ENCODE measurements around the gene TMTC4. TPM values are rescaled to one million over a fixed set of nuclear protein-coding genes. Genes with fewer than 3 reads are reported as not detected.

Gene TMTC4
- polyA plus RNA-seq, 1 donor from 2014 or later: 123 TPM

GRCh38 chr13:100613031-100613430, 61.6 kb downstream of the TMTC4 start:
- TF ChIP-seq REST (IDR thresholded peaks at IDR 0.05; ENCODE audit: borderline replicate concordance): no peak
- TF ChIP-seq TAF1 (IDR thresholded peaks at IDR 0.05; ENCODE audit: low read depth): no peak
- no peak for TF ChIP-seq SMC3 (conservative IDR thresholded peaks at IDR 0.05; ENCODE audit: poor library complexity)
- no peak for TF ChIP-seq EP300 (conservative IDR thresholded peaks at IDR 0.05; ENCODE audit: poor library complexity, severe bottlenecking)
- TF ChIP-seq EZH2 (IDR thresholded peaks at IDR 0.05; ENCODE audit: borderline replicate concordance, insufficient read depth, low read length, poor library complexity, severe bottlenecking): no peak
- TF ChIP-seq MXI1 (conservative IDR thresholded peaks at IDR 0.05; ENCODE audit: poor library complexity, severe bottlenecking): no peak
- no peak for TF ChIP-seq RAD21 (conservative IDR thresholded peaks at IDR 0.05)
- TF ChIP-seq POLR2AphosphoS5 (IDR thresholded peaks at IDR 0.05): no peak
- TF ChIP-seq CTCF (IDR thresholded peaks at IDR 0.05; ENCODE audit: poor library complexity, severe bottlenecking): no peak
- H3K9me2 ChIP-seq (ENCODE audit: insufficient read depth, low read length): no peaks in the 10 kb centered on the region
- no peaks in the 10 kb centered on the region for H4K20me1 ChIP-seq (ENCODE audit: insufficient read depth)
- no peak overlapping the region for H3K4me2 ChIP-seq (ENCODE audit: low read length)
- no peaks in the 10 kb centered on the region for H3K36me3 ChIP-seq (ENCODE audit: insufficient read depth, low read length)
- H3K27ac ChIP-seq (ENCODE audit: low read length): no peak overlapping the region
- H3K27me3 ChIP-seq (ENCODE audit: insufficient read depth, low read depth, low read length): no peaks in the 10 kb centered on the region
- H3K79me2 ChIP-seq (replicated peaks; ENCODE audit: insufficient read depth, low read length): no peaks in the 10 kb centered on the region
- no peaks in the 10 kb centered on the region for H3K9me3 ChIP-seq (ENCODE audit: low read length)
- H3K4me3 ChIP-seq (ENCODE audit: low read length): no peak overlapping the region
- no peak overlapping the region for H3K9ac ChIP-seq (ENCODE audit: low read length)
- no peaks in the 10 kb centered on the region for H3F3A ChIP-seq (ENCODE audit: insufficient read depth, low read length, poor library complexity, severe bottlenecking)
- no peak overlapping the region for H2AFZ ChIP-seq (ENCODE audit: low read depth, low read length)

GRCh38 chr13:100611678-100612492, 62.7 kb downstream of the TMTC4 start:
- Histone ChIP-seq H3K27me3 (ENCODE audit: insufficient read depth, low read depth, low read length) (no peaks in the 10 kb centered on the region), H3K9me2 (ENCODE audit: insufficient read depth, low read length) (no peaks in the 10 kb centered on the region), H3K36me3 (ENCODE audit: insufficient read depth, low read length) (no peaks in the 10 kb centered on the region), H3K79me2 (replicated peaks; ENCODE audit: insufficient read depth, low read length) (no peaks in the 10 kb centered on the region), H2AFZ (ENCODE audit: low read depth, low read length) (no peak overlapping the region), H4K20me1 (ENCODE audit: insufficient read depth) (no peaks in the 10 kb centered on the region), H3K4me2 (ENCODE audit: low read length) (no peak overlapping the region), H3K4me3 (ENCODE audit: low read length) (no peak overlapping the region), H3K9ac (ENCODE audit: low read length) (no peak overlapping the region), H3F3A (ENCODE audit: insufficient read depth, low read length, poor library complexity, severe bottlenecking) (no peaks in the 10 kb centered on the region), H3K9me3 (ENCODE audit: low read length) (no peaks in the 10 kb centered on the region), H3K27ac (ENCODE audit: low read length) (no peak overlapping the region)
- TF ChIP-seq EP300 (conservative IDR thresholded peaks at IDR 0.05; ENCODE audit: poor library complexity, severe bottlenecking) (no peak), REST (IDR thresholded peaks at IDR 0.05; ENCODE audit: borderline replicate concordance) (no peak), RAD21 (conservative IDR thresholded peaks at IDR 0.05) (no peak), TAF1 (IDR thresholded peaks at IDR 0.05; ENCODE audit: low read depth) (no peak), POLR2AphosphoS5 (IDR thresholded peaks at IDR 0.05) (no peak), EZH2 (IDR thresholded peaks at IDR 0.05; ENCODE audit: borderline replicate concordance, insufficient read depth, low read length, poor library complexity, severe bottlenecking) (no peak), SMC3 (conservative IDR thresholded peaks at IDR 0.05; ENCODE audit: poor library complexity) (no peak), CTCF (IDR thresholded peaks at IDR 0.05; ENCODE audit: poor library complexity, severe bottlenecking) (no peak), MXI1 (conservative IDR thresholded peaks at IDR 0.05; ENCODE audit: poor library complexity, severe bottlenecking) (no peak)
